ENCODE data around the gene PDIA6.

- no peak for TF ChIP-seq CTCF (conservative IDR thresholded peaks at IDR 0.05; ENCODE audit: low read depth, low read length)
- TF ChIP-seq EZH2 (IDR thresholded peaks at IDR 0.05; ENCODE audit: borderline replicate concordance, low read depth, low read length, poor library complexity, severe bottlenecking), result no peak
Measured at GRCh38 chr2:10826026-10826425, 13.4 kb upstream of the PDIA6 start.

Measured in A673 (cell line).